ENCODE data around the gene QARS1.

QARS1 gene

DNA sequence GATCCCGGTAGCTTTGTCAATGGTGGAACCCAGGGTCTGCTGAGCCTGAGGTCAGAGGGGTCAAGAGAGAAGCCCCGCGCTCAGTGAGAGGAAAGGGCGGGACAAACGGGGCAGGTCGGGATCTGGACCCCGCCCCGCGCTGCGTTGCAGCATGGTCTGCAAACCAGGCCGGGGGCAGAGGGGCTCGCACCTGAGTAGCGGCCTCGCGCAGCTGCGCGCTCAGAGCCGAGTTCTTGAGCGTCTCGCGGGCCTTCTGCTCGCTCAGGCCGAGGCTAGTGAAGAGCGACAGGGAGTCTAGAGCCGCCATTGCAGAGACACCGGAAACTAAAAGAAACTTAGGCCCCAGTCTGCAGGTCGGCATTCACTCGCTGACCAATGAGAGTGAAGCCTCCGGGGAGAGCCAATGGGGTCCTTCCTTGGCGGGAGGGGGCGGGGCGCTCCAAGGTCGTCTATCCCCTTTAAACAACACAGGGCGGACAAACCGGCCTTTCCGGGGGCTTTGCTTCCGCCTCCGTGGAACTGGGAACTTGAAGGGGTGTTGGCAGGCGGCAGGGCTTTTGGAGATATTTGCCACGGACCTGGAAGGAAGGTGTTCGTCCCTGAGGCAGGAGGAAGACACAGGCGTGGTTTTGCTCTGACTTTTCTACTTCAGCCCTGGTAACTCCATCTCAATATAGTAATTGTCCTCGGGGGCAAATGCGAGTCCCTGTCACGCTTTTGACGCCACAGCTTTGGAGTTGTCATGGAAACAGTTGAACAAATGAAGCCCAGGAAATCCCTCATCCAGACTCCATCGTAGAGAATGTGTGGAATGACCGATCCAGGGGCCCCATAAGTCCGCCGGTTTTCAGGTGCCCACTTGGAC, at the start of gene QARS1:
QARS1 (minus strand) TSS at position 331 of the 865 bp plus-strand sequence; CDS start at position 307, 24 bp downstream.
- DNase-seq = peak; percentile 97

DNA sequence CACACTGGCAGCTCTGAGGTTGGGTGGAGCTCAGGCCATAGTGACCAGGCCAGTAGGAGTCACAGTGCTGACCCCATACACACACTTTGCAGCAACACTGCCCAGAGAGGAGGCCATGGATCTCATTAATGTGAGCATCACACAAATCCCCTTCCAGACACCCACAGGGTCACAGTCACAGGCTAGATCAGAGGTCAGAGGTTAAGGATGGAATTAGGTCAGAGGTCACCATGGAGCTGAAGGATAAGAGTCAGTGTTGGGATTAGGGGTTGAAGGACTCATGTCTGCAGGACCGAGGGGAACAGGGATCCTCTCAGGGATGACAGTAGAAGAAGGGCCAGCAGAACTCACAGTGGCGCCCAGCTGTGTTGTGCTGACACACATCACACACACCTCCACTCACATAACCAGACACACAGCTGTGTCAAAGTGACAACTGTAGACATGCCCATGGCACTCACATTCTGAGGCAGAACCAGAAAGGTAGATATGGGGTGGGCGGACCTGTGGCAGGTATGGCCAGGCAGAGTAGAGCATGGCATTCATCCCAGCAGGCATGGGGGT, 48.9 kb upstream of the QARS1 start:
- no peak for DNase-seq

DNA sequence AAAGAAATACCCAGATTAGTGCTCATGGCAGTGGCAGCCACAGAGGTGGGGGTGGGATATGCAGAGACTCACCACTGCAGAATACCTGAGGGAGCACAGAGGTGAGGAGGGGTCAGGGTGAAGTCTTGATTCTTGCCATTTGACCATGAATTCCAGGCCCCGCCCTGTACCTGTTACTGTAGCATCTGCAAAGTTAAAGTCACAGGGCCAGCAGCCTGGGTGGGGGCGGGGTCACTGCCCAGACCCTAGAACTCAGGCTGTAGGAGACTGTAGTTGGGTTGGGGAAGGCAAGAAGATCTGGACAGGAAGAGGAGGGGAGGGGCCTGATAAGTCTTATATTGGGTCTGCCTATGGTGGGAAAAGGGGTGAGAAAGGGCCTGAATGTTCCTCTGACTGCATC, 47.1 kb upstream of the QARS1 start:
- DNase-seq = no peak

DNA sequence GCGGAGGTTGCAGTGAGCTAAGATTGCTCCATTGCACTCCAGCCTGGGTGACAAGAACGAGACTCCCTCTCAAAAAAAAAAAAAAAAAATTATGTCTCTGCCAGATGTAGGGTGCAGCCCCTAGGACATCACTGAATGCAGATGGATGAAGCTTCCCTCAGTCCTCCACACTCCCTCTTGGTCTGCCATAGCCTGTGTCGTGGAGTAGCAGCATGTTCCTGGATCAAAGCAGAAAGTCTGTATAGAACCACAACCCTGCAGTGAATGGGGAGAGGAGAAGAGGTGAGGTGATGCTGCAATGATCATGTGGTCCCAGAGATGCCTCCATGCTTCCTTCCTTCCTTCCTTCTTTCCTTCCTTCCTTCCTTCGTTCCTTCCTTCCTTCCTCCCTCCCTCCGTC, 43.6 kb upstream of the QARS1 start:
- DNase-seq = no peak

DNA sequence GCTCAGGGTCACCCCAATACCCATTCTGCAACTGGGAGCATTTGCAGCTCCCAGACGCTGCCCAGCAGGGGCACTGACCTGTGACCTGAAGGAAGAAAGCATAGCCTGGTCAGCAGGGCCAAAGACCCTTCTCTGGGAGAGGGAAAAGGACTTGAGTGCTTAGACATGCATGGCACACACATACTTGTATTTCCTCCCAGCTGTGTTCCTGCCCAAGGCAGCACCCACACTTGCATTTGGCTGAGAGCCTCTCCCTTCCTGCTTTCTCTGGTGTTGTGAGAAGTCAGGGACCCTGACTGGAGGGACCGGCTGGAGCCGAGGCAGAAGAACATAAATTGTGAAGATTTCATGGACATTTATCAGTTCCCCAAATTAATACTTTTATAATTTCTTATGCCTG, 35.5 kb upstream of the QARS1 start:
- DNase-seq = no peak

DNA sequence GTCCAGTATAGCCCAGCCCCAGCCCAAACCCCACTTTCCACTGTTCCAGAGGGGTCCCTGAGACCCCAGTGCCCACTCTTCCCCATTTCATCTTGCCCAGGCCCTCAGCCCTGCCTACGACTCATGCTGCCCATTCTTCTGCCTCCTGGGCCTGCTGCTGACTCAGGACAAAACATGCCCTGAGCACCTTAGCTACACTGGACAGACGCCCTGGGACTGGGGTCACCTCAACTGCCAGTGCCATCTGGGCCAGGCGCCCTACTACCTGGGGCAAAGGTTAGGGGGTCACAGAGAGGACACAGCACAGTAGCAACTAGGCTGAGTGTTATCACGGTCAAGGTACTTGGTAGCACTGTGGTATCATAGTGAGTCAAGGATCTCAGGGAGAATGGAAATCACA, 30.9 kb upstream of the QARS1 start:
- no peak for DNase-seq

DNA sequence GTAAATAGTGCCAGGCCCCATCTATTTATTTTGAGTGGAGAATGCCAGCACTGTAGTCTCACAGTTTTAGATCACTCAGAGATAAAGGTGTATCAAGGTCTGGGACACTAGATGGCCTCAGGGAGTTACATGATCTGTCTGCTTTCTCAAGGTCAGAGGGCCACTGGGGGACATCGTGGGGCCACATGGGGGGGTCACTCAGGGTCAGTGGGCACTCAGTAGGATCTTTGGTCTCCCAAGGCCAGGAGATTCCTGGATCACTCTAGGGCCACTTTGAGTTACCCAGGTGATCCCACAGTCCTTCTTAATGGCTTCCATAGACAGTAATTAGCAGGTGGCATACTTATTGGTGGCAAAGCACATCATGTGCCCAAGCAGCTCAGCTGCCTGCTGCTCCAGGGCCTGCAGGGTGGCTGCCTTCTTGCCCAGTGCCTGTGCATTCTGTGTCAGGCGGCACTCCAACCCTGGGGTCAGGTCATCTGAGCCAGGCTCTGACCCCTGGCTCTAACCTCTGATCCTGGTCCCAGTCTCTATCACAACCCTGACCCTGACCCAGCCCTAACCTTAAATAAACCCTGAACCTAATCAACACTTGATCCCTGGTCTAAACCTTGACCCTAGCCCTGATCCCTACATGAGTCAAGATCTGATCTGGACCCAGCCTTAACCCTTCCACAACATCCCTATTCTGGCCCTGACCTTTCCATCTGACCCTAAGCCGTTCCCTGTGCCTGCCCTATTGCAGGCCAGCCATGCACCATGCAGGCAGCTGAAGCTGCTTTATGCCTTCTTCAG, 30.1 kb upstream of the QARS1 start:
- peak; percentile 13 for DNase-seq

DNA sequence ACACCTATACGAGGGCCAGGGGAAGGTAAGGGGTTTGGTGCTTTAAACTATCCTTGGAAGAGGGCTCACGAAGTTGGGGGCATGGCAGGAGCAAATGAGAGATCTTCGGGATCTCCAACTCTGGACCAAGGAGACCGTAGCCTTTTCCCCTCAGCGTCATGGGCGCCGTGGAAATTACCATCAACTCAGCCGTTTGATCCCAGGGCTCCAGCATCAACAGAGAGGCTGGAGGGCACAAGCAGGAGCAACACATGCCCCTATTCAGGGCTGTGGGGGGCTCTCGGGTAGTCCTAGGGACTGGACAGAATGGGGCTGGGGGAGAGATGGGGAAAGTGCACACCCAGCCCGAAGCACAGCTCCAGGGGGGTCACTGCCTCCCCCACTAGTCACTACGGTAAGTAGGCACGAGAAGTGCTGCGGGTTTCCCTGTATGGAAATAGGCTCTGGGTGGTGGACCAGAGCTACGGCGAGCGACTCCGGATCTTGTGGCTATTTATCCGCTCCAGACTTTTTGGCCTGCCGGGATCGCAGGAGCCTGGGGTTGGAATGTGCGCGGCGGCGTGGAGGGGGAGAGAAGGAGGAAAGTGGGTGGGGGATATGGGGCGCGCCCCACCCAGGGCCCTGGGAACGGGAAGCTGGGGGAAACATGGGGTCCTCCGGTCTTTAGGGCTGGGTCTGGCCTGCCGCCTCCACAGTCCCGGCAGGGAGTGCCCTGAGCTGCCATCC, 28.8 kb upstream of the QARS1 start:
- DNase-seq = peak; percentile 91

DNA sequence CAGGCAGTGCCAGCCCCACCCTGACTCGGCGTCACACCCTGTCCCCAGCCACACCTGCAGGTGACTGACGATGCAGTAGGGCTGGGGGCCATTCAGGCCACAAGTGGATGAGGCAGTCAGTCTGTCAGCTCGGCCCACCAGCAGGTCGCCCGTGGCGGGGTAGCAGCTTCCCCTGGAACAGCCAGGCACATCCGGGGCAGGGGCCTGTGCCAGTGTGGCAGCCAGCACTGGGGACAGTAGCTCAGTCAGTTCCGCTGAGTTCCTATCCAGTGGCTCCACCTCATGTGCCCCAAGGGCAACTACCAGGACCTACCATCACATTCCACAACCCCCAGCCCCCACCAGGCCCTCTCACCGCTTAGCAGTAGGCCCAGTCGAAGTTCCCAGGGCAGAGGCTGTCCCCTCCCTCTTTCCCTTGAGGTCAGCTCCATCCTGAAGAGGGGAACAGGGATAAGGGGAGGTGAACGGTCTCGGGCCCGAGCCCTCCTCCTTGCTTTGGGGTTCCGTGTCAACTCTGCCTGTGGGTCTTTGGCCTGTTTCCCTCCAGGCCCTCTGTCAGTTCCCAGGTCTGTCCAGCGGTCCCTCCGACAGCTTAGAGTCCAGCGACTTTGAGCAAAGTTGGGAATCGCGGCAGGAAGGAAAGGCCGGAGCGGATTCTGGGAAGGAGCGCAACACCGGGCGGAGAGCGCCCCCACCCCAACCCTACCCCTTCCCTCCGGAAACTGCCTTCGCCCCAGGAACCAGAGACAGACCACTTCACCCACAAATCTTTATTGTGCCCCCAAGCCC, 28.1 kb upstream of the QARS1 start, which contains the start of gene LAMB2:
LAMB2 (minus strand) TSS at position 614 of the 789 bp plus-strand sequence; CDS start at position 431, 183 bp downstream.
- peak; percentile 83 for DNase-seq

DNA sequence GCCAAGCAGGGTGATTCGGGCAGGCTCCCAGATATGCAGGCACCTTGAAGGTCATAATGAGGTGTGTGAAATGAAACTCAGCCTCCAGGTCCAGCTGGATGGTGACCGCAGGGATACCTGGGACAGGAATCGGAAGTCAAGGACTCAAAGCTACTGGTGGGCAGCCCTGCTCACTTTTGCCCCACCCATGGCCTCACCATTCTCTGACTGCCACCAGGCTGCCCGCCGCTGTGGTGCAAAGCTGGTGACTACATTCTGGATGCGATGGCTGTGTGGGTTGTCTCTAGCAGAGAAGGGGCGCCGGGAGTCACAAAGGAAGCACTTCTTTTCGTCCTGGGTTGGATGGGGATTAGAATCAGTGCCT, 27.5 kb upstream of the QARS1 start:
- no peak for DNase-seq

DNA sequence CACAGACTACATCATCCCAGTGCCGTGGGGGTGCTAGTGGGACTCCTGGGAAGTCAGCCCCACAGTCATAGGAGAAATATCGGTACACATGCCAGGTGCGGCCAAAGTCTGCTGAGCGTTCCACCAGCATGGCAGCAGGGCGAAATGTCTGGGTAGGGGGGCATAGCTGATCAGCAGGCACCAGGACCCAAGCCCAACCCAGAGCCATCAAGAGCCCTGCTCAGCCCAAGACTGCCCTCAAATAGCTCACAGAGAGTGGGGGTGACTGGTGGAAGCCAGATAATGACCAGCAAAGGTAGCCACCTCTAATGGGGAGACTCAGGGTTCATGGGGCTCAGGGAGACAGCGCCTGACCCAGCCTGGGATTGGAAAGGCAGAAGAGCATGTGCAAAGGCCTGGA, 27.0 kb upstream of the QARS1 start:
- DNase-seq = peak; percentile 13

DNA sequence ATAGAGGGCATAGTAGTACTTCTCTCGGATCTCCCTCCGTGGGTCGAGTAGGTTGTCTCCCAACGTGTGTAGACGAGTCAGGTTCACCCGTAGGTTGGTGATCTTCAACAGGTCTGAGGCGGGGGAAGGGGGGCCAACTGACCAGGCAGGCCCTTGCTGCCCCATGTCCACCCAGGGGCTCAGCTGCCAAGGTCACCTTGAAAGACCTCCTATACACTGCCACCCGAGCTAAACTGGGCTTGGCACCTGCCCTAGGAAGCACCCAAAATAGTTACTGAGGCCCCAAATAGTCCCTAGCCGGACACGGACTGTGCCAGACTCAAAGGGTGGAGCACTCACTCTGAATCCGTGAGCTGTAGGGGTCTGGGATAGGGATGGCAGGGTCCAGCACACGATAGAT, 26.5 kb upstream of the QARS1 start:
- DNase-seq = peak; percentile 21

DNA sequence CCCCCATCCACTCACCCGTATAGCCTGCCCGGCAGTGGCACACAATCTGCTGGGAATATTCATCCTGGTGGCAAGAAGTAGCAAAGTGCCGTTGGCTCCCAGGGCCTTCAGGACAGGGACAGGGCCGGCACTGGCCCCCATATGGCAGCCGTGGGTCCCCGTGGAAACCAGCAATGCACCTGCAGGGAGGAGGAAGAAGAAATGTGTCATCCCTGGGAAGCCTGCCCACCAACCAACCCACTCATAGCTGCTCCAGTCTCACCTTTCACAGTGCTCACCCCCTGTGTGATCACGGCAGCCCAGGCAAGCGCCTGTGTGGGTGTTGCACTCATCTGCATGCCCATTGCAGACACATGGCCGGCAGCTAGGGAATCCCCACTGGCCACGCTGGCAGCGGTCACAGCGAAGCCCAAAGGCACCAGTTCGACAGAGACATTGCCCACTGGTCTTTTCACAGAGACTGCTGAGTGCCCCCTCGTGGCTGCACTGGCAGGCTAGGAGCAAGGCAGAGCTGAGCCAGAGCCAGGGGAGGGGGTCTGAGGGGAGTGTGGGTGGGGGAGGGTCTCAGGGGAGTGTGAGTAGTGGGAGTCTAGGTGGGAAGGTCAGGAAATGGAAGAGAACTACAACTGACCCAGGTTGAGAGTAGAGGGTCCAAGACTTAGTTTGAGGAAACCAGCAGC, 20.6 kb upstream of the QARS1 start:
- no peak for DNase-seq

DNA sequence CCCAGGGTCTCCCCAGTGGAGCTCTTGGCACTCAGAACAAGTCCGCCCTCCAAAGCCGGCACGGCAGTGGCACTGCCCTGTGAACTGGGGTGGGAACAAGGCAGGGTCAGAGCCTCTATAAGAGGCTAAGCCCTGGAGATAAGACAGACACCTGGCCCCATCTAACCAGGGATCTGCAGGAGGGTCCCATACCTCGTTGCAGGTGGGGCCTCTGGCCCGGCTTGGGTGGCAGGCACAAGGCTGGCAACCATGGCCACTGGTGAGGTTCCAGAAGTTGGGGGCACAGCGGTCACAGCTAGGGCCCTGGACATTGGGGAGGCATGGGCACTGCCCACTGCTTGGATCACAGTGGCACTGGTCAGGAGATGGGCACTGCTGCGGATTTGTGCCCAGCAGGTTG, 19.6 kb upstream of the QARS1 start:
- DNase-seq = no peak

DNA sequence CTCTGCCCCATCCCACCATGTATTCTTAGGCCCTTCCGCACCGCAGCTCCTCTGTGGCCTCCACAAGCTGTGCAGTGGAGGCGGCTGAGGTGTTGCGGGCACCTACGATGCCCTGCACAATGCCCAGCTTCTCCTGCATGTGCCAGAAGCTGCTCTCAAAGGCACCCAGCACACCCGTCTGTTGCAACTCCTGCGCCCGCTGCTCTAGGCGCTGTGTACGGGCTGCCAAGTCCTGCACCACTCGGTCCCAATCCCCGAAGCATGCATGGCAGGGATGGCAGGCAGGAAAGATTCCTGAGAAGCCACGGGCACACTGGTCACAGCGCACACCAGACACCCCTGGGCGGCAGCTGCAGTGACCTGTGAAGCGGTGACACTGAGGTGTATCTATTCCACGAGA, 19.1 kb upstream of the QARS1 start:
- no peak for DNase-seq

DNA sequence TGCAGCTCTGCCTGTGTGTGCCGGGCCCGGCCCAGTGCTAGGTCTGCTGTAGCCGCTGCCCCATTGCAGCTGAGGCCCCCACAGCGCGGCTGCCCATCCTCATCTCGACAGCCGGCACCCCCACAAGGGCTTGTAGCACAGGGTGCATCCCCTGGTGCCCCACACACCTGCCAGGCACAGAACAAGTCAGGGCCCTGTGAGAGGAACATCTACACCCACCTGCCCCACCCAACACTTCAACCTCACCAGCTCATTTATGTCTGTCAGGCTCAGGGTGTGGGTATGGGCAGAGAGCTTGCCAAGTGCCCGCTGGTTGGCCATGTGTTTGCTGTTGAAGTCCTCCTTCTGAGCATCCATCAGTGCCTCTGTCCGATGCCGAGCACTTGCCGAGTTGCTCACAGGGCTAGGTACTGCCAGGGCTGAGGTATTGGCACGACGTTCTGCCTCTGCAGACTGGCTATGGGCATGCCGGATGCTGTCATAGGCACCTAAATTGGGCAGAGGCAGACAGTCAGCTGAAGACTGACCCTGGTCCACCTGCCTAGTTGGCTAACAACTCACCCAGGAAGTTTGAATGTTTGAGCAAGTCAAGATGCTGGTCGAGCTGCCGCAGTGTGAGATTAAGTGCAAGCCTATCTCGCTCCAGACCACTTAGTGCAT, 18.5 kb upstream of the QARS1 start:
- DNase-seq = no peak

DNA sequence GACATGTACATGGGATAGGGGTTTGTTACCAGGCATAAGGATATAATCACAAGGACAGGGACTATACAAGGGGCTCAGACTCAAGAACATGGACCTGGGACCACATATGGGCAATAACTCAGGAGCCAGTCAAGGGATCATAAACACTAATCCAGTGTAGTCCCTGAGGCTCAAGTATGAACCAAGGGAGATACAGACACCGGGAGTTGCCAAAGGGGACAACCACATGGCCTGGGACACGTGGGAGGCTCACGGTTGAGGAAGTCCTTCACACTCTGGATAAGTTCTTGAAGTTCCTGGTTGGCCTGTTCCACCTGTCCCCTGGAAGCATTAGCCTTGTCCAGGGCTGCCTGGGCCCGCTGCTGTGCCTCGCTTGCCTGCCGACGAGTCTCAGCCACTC, 17.9 kb upstream of the QARS1 start:
- no peak for DNase-seq

DNA sequence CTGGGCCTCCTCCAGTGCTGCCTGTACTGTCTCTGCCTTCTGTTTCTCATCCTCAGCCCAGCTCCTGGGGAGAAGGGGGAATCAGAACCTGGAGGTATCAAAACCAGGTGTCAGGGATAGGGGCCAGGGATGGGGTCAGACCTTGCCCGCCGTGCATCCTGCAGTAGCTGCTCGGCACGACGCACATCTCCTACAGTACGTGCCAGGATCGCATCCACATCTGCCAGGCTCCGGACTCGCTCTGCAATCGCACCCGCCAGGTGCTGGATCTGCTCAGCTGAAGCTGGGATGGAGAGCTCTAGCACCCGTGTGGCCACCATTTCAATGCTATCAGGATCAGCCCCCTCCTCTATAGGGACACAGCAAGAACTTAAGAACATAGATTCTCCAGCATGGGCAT, 17.5 kb upstream of the QARS1 start:
- no peak for DNase-seq

DNA sequence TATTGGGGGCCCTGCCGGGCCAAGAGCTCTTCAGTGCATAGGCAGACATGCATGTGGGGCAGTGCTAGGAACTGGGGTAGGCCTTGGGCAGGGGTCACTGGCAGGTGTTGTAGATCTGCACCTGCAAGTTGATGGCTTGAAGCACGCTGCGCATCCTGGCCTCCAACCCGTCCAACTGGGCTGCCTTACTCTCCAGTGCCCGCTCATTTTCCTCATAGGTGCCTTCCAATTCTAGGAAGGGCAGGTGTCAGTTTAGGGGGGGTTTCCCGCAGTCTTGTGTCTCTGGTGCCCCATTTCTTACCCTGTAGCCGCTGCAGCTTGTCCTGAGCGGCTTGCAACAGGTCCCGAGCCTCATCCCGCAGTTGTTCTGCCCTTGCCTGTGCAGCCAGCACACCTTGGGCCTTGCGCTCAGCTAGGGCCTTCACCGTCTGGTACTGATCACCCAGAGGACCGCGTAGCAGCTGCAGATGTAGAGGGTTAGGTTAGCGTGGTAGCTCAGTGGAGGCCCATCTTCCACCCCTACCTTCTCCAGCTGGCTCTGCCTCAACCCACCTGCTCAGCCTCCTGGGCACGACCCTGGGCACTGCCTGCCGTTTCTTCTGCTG, 16.7 kb upstream of the QARS1 start:
- no peak for DNase-seq

DNA sequence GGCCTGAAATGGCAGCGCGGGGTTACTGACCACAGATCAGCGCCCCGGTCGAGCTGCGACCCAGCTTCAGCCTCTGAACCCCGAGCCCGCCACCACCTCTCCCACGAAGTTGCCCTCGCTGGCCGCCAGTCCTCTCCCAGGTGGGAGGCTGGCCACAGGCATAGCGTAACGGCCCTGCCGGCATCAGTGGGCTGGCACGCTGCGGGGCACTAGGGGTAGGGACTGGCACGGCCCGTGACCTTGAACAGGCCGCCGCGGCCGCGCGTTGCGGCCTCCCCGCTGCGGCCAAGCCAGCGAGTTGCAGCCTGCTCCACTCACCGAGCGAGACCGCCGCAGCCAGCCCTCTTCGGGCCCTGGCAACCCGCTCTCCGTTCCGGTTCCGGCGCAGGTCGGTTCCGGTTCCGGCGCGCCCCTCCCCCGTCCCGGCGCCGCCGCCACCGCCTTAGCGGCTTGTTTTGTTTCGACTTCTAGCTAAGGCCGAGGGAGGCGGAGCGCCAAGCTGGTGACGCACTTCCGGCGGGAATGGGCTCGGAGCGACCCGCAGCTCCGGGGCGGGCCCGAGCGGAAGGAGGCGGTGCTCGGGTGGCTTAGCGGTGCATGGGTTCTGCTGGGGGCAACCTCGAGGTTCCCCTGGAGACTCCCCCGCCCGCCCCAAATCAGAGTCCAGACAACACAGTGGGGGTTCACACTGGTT, 16.0 kb upstream of the QARS1 start, which contains the start of gene USP19:
USP19 (minus strand) TSS at position 386 of the 694 bp plus-strand sequence. CDS start 1,678 bp downstream, outside the sequence.
- DNase-seq = peak; percentile 97

Data from femur (tissue), 1 donor.